HG03460 (cell line): ENCODE data around the gene LPP.

ENCODE experiments used
- ATAC-seq: cut with Tn5 transposase; IDR thresholded peaks from one replicate; pipeline ENCODE4 v1.9.1; 2021; ENCODE audit not compliant: unreplicated experiment

Gene LPP

GRCh38 chr3:188243124-188243795, 89.3 kb downstream of the LPP start:
- ATAC-seq: no peak

GRCh38 chr3:188244395-188244861, 90.5 kb downstream of the LPP start:
- ATAC-seq: no peak

GRCh38 chr3:188246905-188247304, 92.9 kb downstream of the LPP start:
- no peak for ATAC-seq

GRCh38 chr3:188248036-188248561, 94.1 kb downstream of the LPP start:
- ATAC-seq: no peak

GRCh38 chr3:188253123-188253793, 99.3 kb downstream of the LPP start:
- ATAC-seq: no peak

- ATAC-seq: no peak
These were observed 100.0 kb downstream of the LPP start for GRCh38 chr3:188253800-188254452.

- ATAC-seq: no peak
These were observed 100.6 kb downstream of the LPP start for GRCh38 chr3:188254520-188255070.

GRCh38 chr3:188255190-188255589, 101.2 kb downstream of the LPP start:
- no peak for ATAC-seq

- ATAC-seq: no peak
These were observed 102.8 kb downstream of the LPP start for GRCh38 chr3:188256758-188257157.

- no peak for ATAC-seq
These were observed 103.5 kb downstream of the LPP start for GRCh38 chr3:188257384-188258026.

GRCh38 chr3:188259191-188259590, 105.2 kb downstream of the LPP start:
- ATAC-seq: no peak

- no peak for ATAC-seq
These were observed 105.6 kb downstream of the LPP start for GRCh38 chr3:188259596-188259995.

GRCh38 chr3:188261011-188261410, 107.1 kb downstream of the LPP start:
- no peak for ATAC-seq

GRCh38 chr3:188262488-188262887, 108.5 kb downstream of the LPP start:
- ATAC-seq: no peak

- no peak for ATAC-seq
These were observed 109.1 kb downstream of the LPP start for GRCh38 chr3:188262913-188263683.

- no peak for ATAC-seq
These were observed 110.6 kb downstream of the LPP start for GRCh38 chr3:188264226-188265207.

GRCh38 chr3:188266562-188267274, 112.8 kb downstream of the LPP start:
- no peak for ATAC-seq

- ATAC-seq: no peak
These were observed 113.9 kb downstream of the LPP start for GRCh38 chr3:188267790-188268335.
